CD8-positive, alpha-beta memory T cell (primary cell): ENCODE measurements around the gene ETV4. TPM values are rescaled to one million over a fixed set of nuclear protein-coding genes. Genes with fewer than 3 reads are reported as not detected.

ENCODE experiments used
- CTCF ChIA-PET: fragments of 350-600 bp; sonication (Branson Sonifier 250); formaldehyde crosslinking; loops from one replicate; lab custom pipeline; 2021; ENCODE audit warnings: antibody characterized with exemption; lab: Charles Lee
- POLR2A ChIA-PET: fragments of 350-600 bp; sonication (Branson Sonifier 250); formaldehyde crosslinking; loops from one replicate; lab custom pipeline; 2021; ENCODE audit warnings: antibody characterized with exemption; lab: Charles Lee
- DNase-seq, 5 donors: peaks; one replicate each; pipeline versions ENCODE4 v3.0.0 to v3.0.0-alpha.2; 2020 to 2022; ENCODE audit warnings: mixed read lengths in 1 of 5
- H3K27ac ChIP-seq: one replicate; pipeline ENCODE4 v1.7.0; 2013; ENCODE audit warnings: low read depth, mild to moderate bottlenecking, low read length, moderate library complexity
- H3K27me3 ChIP-seq: 2 replicates; pipeline ENCODE4 v1.7.0; 2013; ENCODE audit warnings: low read length, mild to moderate bottlenecking; ENCODE audit not compliant: insufficient read depth, poor library complexity, severe bottlenecking
- H3K36me3 ChIP-seq: 2 replicates; pipeline ENCODE4 v1.7.0; 2013; ENCODE audit warnings: mild to moderate bottlenecking, low read length, moderate library complexity; ENCODE audit not compliant: insufficient read depth
- H3K4me1 ChIP-seq: 2 replicates; pipeline ENCODE4 v1.7.0; 2013; ENCODE audit warnings: mild to moderate bottlenecking, low read length, moderate library complexity; ENCODE audit not compliant: insufficient read depth
- H3K4me3 ChIP-seq: 2 replicates; pipeline ENCODE4 v1.7.0; 2013; ENCODE audit warnings: mild to moderate bottlenecking, low read length
- H3K9me3 ChIP-seq: 2 replicates; pipeline ENCODE4 v1.7.0; 2013; ENCODE audit warnings: mild to moderate bottlenecking, low read length
- H3K27ac Mint-ChIP-seq, 8 donors: one replicate each; pipeline ENCODE4 v1.8.0; 2020 to 2021; ENCODE audit warnings: mixed read lengths in 8 of 8, mild to moderate bottlenecking in 6 of 8, inconsistent platforms in 3 of 8, moderate library complexity in 3 of 8
- H3K27me3 Mint-ChIP-seq, 2 donors: one replicate each; pipeline ENCODE4 v1.8.0; 2020 to 2021; ENCODE audit warnings: mixed read lengths in 2 of 2, mild to moderate bottlenecking in 1 of 2, moderate library complexity in 1 of 2
- H3K36me3 Mint-ChIP-seq, 3 donors: one replicate each; pipeline ENCODE4 v1.8.0; 2020 to 2021; ENCODE audit warnings: mixed read lengths in 3 of 3, inconsistent platforms in 1 of 3, mild to moderate bottlenecking in 1 of 3
- H3K4me1 Mint-ChIP-seq, 3 donors: one replicate each; pipeline ENCODE4 v1.8.0; 2020 to 2021; ENCODE audit warnings: mixed read lengths in 3 of 3, inconsistent platforms in 1 of 3, mild to moderate bottlenecking in 1 of 3
- H3K4me3 Mint-ChIP-seq, 7 donors: one replicate each; pipeline ENCODE4 v1.8.0; 2020 to 2021; ENCODE audit warnings: mixed read lengths in 7 of 7, mild to moderate bottlenecking in 6 of 7, moderate library complexity in 4 of 7, inconsistent platforms in 2 of 7
- H3K9me3 Mint-ChIP-seq, 5 donors: one replicate each; pipeline ENCODE4 v1.8.0; 2020 to 2022; ENCODE audit warnings: mixed read lengths in 5 of 5, mild to moderate bottlenecking in 3 of 5, moderate library complexity in 2 of 5, inconsistent platforms in 1 of 5
- polyA plus RNA-seq: library from polyadenylated mRNA; unstranded; fragments of 300-500 nt; fragmentation: Illumina TruSeq; gene quantifications from one replicate; pipeline ENCODE4 v1.2.3, GENCODE V29; 2021
- total RNA-seq, 2 experiments: library from RNA; stranded (reverse); gene quantifications; one replicate each; pipeline ENCODE4 v1.2.3, GENCODE V29; 2021

ETV4 gene
- total and polyA plus RNA-seq, 3 experiments from 2014 or later = 0.09 to 6.4 (median 5.3) TPM

DNA sequence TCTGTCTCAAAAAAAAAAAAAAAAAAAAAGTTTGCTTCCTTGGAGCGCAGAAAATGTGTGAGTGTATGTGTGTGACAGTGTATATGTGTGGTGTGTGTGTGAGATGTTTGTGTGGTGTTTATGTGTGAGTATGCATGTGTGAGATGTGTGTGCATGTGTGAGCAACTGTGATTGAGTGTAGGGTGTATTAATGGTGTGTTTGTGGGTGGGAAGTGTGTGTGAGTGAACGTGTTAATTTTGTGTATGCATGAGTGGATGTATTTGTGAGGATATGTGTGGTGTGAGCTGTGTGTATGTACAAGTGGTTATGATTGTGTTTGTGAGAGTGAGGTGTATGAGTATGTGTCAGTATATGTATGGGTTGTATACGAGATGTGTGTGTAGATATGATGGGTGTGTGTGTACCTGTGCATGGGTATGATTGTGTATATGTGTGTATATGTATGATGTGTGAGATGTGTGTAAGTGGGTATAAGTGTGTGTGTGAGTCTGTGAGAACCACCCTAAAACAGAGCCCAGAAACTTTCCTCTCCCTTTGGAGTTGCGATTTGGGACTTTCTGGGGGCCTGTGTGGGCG is 22.5 kb upstream of the ETV4 start:
- H3K9me3 Mint-ChIP-seq = no peaks in the 10 kb centered on the region
- ChIA-PET POLR2A (no interaction called here), CTCF (no interaction called here)
- DNase-seq = no peak
- no peak overlapping the region for H3K4me3 Mint-ChIP-seq
- Histone ChIP-seq H3K36me3 (no peaks in the 10 kb centered on the region), H3K27ac (no peak overlapping the region), H3K9me3 (no peaks in the 10 kb centered on the region), H3K27me3 (no peaks in the 10 kb centered on the region), H3K4me1 (no peaks in the 10 kb centered on the region), H3K4me3 (no peak overlapping the region)
- peak overlapping the region in 1 of 8 donors; percentile 81 for H3K27ac Mint-ChIP-seq
- H3K36me3 Mint-ChIP-seq = no peaks in the 10 kb centered on the region
- peaks cover 2 to 11% of the 10 kb centered on the region in 2 donors for H3K27me3 Mint-ChIP-seq
- H3K4me1 Mint-ChIP-seq = no peaks in the 10 kb centered on the region

DNA sequence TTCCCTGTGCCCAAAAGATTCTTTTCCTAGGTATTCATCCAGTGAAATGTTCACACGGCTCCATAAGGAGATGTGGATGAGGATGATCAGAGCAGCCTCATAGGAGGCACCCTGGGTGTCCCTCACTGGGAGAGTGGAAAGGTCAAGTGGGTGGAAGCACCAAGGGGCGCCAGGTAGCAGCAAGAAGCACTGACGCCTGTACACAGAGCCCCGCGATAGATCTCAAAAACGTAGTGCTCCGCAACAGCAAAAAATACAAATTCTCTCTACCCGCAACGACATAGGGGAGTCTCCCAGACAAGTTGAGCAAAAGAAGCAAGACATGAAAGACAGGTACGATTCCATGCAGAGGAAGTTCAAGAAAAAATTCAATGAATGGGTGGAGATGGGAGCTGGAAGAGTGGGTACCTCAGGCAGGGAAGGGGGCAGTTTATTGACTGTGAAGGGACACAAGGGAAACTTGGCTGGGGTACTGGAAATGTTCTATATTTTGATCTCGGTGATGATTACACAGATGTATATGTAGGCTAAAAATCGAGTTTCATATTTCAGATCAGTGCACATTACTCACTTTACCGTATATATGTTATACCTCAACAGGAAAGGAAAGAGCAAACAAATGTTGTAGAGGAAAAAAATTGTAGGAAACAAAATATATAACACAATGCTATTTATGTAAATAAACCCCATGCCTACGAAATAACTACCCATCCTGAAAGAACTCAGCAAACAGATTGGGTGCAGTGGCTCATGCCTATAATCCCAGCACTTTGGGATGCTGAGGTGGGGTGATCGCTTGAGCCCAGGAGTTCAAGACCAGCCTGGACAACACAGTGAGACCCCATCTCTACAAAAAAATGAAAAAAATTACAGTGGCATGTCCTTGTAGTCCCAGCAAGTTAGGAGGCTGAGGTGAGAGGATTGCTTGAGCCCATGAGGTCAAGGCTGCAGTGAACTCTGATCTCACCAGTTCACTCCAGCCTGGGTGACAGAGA is 17.8 kb upstream of the ETV4 start:
- H3K27me3 Mint-ChIP-seq = peaks cover 27 to 46% of the 10 kb centered on the region in 2 donors

DNA sequence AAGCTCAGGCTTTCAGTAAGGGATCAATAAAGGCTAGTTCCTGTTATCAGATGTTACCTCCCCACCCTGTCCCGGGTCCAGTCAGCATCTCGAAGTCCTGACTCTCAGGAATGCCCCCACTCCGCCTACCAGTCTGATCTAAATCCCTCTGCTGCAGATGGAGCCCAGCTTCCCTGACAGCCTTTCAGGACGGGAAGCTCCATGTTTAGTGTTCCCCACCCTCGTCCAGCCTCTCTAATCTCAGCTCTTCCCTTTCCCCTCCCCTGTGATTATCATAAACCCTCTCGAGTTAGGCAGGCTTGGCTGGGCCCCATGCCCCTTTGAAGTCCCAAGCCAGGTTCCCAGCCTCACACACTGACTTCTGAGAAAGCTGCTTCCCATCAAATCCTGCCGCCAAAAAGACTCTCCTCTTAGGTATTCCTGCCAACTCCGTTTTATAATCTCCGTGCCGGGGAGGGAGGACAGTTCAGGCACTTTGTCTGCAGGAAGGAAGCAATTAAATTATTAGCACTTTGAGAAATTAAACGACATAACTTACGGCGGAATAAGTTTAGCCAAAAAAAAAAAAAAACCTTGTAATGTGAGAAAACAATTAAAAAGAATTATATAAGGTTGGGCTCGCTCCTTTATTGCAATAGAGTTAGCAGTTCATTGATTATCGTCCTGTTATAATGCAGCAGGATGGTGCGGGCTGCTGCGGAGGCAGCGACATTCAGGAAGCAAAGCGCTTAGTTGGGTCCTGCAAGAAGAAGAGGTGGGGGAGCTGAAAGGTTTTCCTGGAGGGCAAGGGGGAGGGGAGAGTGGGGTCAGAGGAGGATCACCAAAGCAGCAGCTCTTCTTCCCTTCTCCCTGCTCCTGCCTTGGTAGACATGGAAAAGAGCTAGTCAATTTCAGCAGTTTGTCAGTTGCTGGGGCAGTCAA is 16.8 kb upstream of the ETV4 start:
- no peaks in the 10 kb centered on the region for H3K9me3 ChIP-seq
- Mint-ChIP-seq H3K4me3 (peak overlapping the region in 1 of 7 donors; percentile 49), H3K27ac (peak overlapping the region in 1 of 8 donors; percentile 10), H3K4me1 (peaks cover 0 to 4% (median 0%) of the 10 kb centered on the region in 3 donors), H3K36me3 (peaks cover 0 to 3% (median 0%) of the 10 kb centered on the region in 3 donors), H3K9me3 (no peaks in the 10 kb centered on the region), H3K27me3 (peaks cover 27 to 46% of the 10 kb centered on the region in 2 donors)
- no peak overlapping the region for H3K27ac ChIP-seq
- ChIA-PET CTCF (interaction anchor here (0.7 to 1.9 kb wide), 3 partner anchors 14 to 108 kb away, joined by 3 to 9 read pairs (median 4); no protein-coding TSS in a partner anchor), POLR2A (no interaction called here)
- H3K36me3 ChIP-seq = no peaks in the 10 kb centered on the region
- DNase-seq = no peak
- H3K27me3 ChIP-seq = peaks cover 4% of the 10 kb centered on the region
- H3K4me3 ChIP-seq = no peak overlapping the region
- no peaks in the 10 kb centered on the region for H3K4me1 ChIP-seq

More for the DNA sequence above, 17.8 kb upstream of the ETV4 start:
- peaks cover 0 to 4% (median 0%) of the 10 kb centered on the region in 3 donors for H3K4me1 Mint-ChIP-seq
- DNase-seq = no peak
- ChIA-PET CTCF (interaction anchor here (1.2 to 1.9 kb wide), 2 partner anchors 13 to 107 kb away, joined by 3 to 9 read pairs; no protein-coding TSS in a partner anchor), POLR2A (no interaction called here)
- H3K27ac Mint-ChIP-seq = peak overlapping the region in 1 of 8 donors; percentile 44
- H3K4me3 ChIP-seq = no peak overlapping the region
- H3K4me1 ChIP-seq = no peaks in the 10 kb centered on the region
- no peak overlapping the region for H3K27ac ChIP-seq
- peaks cover 4% of the 10 kb centered on the region for H3K27me3 ChIP-seq
- H3K9me3 Mint-ChIP-seq = no peaks in the 10 kb centered on the region
- H3K36me3 ChIP-seq = no peaks in the 10 kb centered on the region
- no peaks in the 10 kb centered on the region for H3K9me3 ChIP-seq
- H3K36me3 Mint-ChIP-seq = peaks cover 0 to 3% (median 0%) of the 10 kb centered on the region in 3 donors
- no peak overlapping the region for H3K4me3 Mint-ChIP-seq

DNA sequence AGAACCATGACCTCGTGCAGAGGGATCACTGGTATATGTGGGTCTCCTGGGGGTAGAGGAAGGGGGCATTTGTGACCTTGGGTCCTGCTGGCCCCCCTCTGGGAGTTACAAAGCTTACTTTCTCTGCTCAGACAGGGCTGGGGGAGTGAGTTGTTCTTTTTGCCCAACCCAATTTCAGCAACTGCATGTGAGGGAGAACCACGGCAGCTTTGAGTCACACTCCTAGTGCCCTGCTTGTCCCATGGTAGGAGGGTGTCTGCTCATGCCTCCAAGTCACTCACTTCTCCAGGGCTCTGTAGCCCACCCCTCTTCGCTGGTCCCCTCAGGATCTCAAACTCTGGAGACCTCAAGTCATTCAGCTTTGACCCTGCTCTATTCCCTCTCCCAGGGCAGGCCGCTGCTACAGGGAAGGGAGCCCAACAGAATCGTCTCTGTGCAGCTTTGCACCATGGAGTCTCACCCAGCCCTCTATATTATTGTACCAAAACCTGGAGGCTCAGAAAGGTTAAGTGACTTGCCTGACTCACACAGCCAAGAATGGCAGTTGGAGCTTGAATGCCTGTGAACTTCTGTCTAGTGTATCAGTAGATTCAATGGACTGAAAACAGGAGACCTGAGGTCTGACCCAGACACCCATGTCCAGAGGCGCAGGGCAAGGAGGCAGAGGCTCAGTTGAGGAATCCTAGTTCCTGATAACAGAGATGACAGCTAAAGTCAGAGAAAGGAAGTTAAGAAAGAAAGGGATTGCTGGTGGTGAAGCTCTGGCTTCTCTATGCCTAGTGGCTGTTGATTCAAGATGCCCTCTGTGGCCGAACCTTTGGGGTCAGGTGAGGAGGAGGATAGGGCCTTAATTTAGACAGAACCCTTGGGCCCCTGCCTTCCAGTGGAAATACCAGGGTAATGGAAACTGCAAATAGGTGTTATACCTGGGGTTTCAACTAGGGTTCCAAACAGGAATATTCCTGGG is 14.6 kb upstream of the ETV4 start:
- DNase-seq = no peak
- POLR2A ChIA-PET = no interaction called here
- no peak overlapping the region for H3K27ac Mint-ChIP-seq

DNA sequence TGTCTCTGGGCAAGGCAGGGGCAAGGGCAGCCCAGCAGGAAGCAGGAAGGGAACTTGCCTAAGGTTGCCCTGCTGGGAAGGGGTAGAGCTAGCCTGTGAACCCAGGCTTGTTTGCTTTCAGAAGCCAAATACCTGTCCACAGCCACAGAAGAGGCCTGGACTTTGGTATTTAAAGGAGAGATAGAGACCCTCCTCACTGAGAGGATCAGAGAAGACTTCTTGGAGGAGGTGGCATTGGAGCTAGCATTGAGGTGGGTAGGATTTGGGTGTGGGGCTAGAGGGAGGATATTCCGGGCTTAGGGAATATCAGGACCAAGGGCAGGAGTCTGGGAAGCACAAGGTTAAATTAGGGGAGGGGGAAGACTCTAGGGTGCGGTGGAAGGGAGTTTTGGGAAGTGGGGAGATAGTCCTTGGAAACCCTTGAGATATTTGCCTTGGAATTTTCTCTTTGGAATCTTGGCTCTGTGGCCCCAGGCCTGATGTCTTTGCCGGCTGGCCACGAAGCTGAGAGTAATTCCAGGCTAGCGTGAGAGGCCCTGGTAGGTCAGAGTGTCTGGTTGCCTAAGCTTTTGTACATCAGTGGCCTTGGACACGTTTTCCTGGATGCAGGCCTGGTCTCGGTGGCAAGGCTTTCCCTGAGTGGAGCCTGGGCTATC is 13.1 kb upstream of the ETV4 start:
- H3K36me3 ChIP-seq = no peaks in the 10 kb centered on the region
- no peaks in the 10 kb centered on the region for H3K9me3 Mint-ChIP-seq
- CTCF ChIA-PET = no interaction called here
- peaks cover 0 to 4% (median 0%) of the 10 kb centered on the region in 3 donors for H3K4me1 Mint-ChIP-seq
- H3K27ac ChIP-seq = peak overlapping the region; percentile 6
- peaks cover 0 to 8% (median 4%) of the 10 kb centered on the region in 3 donors for H3K36me3 Mint-ChIP-seq
- H3K27me3 ChIP-seq = peaks cover 4% of the 10 kb centered on the region
- H3K9me3 ChIP-seq = no peaks in the 10 kb centered on the region
- H3K27me3 Mint-ChIP-seq = peaks cover 28 to 53% of the 10 kb centered on the region in 2 donors
- POLR2A ChIA-PET = no interaction called here
- no peak for DNase-seq
- no peaks in the 10 kb centered on the region for H3K4me1 ChIP-seq
- peak overlapping the region in 1 of 8 donors; percentile 56 for H3K27ac Mint-ChIP-seq
- peak overlapping the region in 1 of 7 donors; percentile 49 for H3K4me3 Mint-ChIP-seq
- no peak overlapping the region for H3K4me3 ChIP-seq

More for the DNA sequence above, 14.6 kb upstream of the ETV4 start:
- H3K36me3 Mint-ChIP-seq = peaks cover 0 to 8% (median 4%) of the 10 kb centered on the region in 3 donors
- Histone ChIP-seq H3K27ac (no peak overlapping the region), H3K4me3 (no peak overlapping the region), H3K4me1 (no peaks in the 10 kb centered on the region), H3K9me3 (no peaks in the 10 kb centered on the region), H3K27me3 (peaks cover 4% of the 10 kb centered on the region), H3K36me3 (no peaks in the 10 kb centered on the region)
- H3K9me3 Mint-ChIP-seq = no peaks in the 10 kb centered on the region
- peaks cover 0 to 4% (median 0%) of the 10 kb centered on the region in 3 donors for H3K4me1 Mint-ChIP-seq
- peaks cover 27 to 52% of the 10 kb centered on the region in 2 donors for H3K27me3 Mint-ChIP-seq
- CTCF ChIA-PET = no interaction called here
- no peak overlapping the region for H3K4me3 Mint-ChIP-seq

DNA sequence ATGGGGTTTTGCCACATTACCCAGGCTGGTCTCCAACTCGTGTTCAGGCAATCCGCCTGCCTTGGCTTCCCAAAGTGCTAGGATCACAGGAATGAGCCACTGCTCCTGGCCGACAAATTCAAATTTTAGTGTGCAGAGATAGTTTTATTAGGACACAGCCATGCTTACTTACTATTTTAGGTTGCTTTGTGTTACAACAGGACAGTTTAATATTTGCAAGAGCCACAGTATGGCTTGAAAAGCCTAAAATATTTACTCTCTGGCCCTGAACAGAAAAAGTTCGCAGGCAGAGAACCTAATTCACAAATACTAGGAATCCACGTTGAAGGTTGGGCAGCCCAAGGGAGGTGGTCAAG is 12.6 kb upstream of the ETV4 start:
- Mint-ChIP-seq H3K36me3 (peaks cover 0 to 8% (median 4%) of the 10 kb centered on the region in 3 donors), H3K4me1 (peaks cover 0 to 4% (median 0%) of the 10 kb centered on the region in 3 donors), H3K27me3 (peaks cover 32 to 52% of the 10 kb centered on the region in 2 donors), H3K4me3 (no peak overlapping the region), H3K9me3 (no peaks in the 10 kb centered on the region), H3K27ac (no peak overlapping the region)
- DNase-seq = no peak
- ChIA-PET CTCF (no interaction called here), POLR2A (no interaction called here)
- H3K36me3 ChIP-seq = no peaks in the 10 kb centered on the region
- H3K4me3 ChIP-seq = no peak overlapping the region
- H3K27me3 ChIP-seq = peaks cover 4% of the 10 kb centered on the region
- no peak overlapping the region for H3K27ac ChIP-seq
- H3K9me3 ChIP-seq = no peaks in the 10 kb centered on the region
- no peaks in the 10 kb centered on the region for H3K4me1 ChIP-seq
